Urothelium cell line (cell line): ENCODE measurements around the gene SAV1.
A peak's percentile ranks its signal among the peaks of the same experiment; 100 is the strongest.
"Not testable (repeated sequence)": the region's sequence is repeated elsewhere in the genome, so short reads cannot be mapped to it uniquely, and the experiment has no call there.

Source experiments
- DNase-seq: peaks from one replicate; pipeline ENCODE4 v3.0.0; 2011; ENCODE audit warnings: low spot score, mixed read lengths
- FAIRE-seq: peaks from 2 replicates; lab custom pipeline; 2011; peaks lifted over from hg19 to GRCh38; lab: Jason Lieb, UNC

SAV1 gene

GRCh38 chr14:50666772-50667683, 1.1 kb downstream of the SAV1 start:
- FAIRE-seq = no peak
- peak; percentile 56 for DNase-seq

- DNase-seq = not testable (repeated sequence)
- FAIRE-seq = peak; percentile 73
Measured at GRCh38 chr14:50665300-50665699, 2.8 kb downstream of the SAV1 start.

- FAIRE-seq, DNase-seq: not testable (repeated sequence)
Measured at GRCh38 chr14:50664579-50664978, 3.5 kb downstream of the SAV1 start.

GRCh38 chr14:50659327-50659974, 8.7 kb downstream of the SAV1 start:
- FAIRE-seq (no peak), DNase-seq (no peak)

- no peak for DNase-seq
- no peak for FAIRE-seq
Measured at GRCh38 chr14:50658203-50658602, 9.9 kb downstream of the SAV1 start.

- no peak for FAIRE-seq
- DNase-seq = no peak
Measured at GRCh38 chr14:50657753-50658152, 10.4 kb downstream of the SAV1 start.

GRCh38 chr14:50656776-50657175, 11.3 kb downstream of the SAV1 start:
- no peak for DNase-seq
- FAIRE-seq = no peak

- no peak for DNase-seq
- FAIRE-seq = no peak
Measured at GRCh38 chr14:50649691-50650090, 18.4 kb downstream of the SAV1 start.

GRCh38 chr14:50647753-50648152, 20.4 kb downstream of the SAV1 start:
- FAIRE-seq = peak; percentile 56
- no peak for DNase-seq

GRCh38 chr14:50647282-50647681, 20.8 kb downstream of the SAV1 start:
- FAIRE-seq = peak; percentile 61

GRCh38 chr14:50635141-50635540, 33.0 kb downstream of the SAV1 start:
- FAIRE-seq = no peak
- DNase-seq = no peak

More at GRCh38 chr14:50647282-50647681, 20.8 kb downstream of the SAV1 start:
- no peak for DNase-seq

- DNase-seq (no peak), FAIRE-seq (no peak)
Measured at GRCh38 chr14:50633954-50634353, 34.2 kb downstream of the SAV1 start.

- DNase-seq (no peak), FAIRE-seq (no peak)
Measured at GRCh38 chr14:50631408-50631821, 36.7 kb downstream of the SAV1 start.

- not testable (repeated sequence) for FAIRE-seq, DNase-seq
Measured at GRCh38 chr14:50624947-50625346, 43.2 kb downstream of the SAV1 start.

GRCh38 chr14:50624447-50624846, 43.7 kb downstream of the SAV1 start:
- no peak for DNase-seq
- no peak for FAIRE-seq

- no peak for FAIRE-seq
Measured at GRCh38 chr14:50622978-50623377, 45.1 kb downstream of the SAV1 start.

GRCh38 chr14:50620341-50620740, 47.8 kb downstream of the SAV1 start:
- FAIRE-seq = peak; percentile 5
- no peak for DNase-seq

More at GRCh38 chr14:50622978-50623377, 45.1 kb downstream of the SAV1 start:
- no peak for DNase-seq

- FAIRE-seq (no peak), DNase-seq (peak; percentile 46)
Measured at GRCh38 chr14:50619569-50620141, 48.5 kb downstream of the SAV1 start.

GRCh38 chr14:50616275-50616674, 51.8 kb downstream of the SAV1 start:
- DNase-seq (no peak), FAIRE-seq (no peak)

- no peak for FAIRE-seq
- DNase-seq = no peak
Measured at GRCh38 chr14:50615552-50615951, 52.6 kb downstream of the SAV1 start.

GRCh38 chr14:50615056-50615455, 53.0 kb downstream of the SAV1 start:
- DNase-seq = no peak
- FAIRE-seq = no peak

GRCh38 chr14:50612806-50613205, 55.3 kb downstream of the SAV1 start:
- FAIRE-seq = no peak

More at GRCh38 chr14:50612806-50613205, 55.3 kb downstream of the SAV1 start:
- no peak for DNase-seq
